ENCODE results near the gene PCDHGC5.

PCDHGC5 gene

DNA sequence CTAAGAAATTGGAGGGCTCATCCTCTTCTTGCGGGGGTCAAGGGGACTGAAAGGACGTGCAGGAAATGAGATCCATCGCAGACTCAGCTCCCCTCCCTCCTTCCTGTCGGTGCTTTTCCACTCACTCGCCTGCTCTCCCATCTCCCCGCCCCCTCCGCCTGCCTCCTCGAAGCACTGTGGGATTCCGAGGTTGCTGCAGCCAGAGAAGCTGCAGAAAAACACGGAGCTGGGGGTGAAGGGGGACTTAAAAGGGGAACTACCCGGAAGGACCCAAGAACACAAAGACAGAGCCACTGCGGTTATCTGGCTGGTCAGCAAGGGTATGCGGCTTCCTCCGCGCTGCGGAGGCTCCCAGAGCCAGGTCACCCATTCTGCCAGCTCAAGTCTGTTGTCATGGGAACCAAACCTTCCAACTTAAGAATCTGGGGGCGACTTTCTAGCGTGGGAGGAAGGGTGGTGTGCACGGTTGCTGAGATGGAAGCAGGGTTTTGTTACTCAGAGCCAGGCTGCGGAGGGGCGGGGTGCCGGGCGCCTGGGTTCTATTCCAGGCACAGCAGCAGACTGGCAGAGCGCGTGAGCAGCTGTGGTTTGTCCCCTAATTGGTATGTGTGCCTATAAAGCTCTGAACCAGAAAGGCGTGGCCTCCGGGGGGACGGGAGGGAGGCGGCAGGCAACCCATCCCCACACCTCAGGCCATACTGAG, 24.9 kb downstream of the PCDHGC5 start:
- peak; percentile 52 for DNase-seq

- DNase-seq, result no peak
Observed at GRCh38 chr5:141514330-141515133, 25.7 kb downstream of the PCDHGC5 start.

DNA sequence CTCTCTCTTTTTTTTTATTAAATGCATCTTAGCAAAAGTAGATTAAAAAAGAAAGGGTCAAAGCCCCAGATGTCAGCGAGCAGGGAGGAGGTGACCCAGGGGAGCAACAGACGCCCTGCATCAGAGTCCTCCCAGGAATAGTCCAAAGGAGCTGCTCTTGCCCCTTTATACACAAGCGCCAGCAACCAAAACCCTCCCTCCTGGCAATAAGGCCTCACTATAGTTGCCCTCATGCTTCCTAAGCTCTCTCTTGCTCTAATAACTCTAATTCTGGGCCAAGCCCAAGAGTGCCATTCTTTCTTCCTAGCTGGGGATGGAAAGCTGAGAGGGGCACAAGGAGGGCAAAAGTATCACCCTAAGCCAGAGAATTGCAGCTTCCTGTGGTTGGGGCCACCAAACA, 26.3 kb downstream of the PCDHGC5 start:
- DNase-seq, result no peak

DNA sequence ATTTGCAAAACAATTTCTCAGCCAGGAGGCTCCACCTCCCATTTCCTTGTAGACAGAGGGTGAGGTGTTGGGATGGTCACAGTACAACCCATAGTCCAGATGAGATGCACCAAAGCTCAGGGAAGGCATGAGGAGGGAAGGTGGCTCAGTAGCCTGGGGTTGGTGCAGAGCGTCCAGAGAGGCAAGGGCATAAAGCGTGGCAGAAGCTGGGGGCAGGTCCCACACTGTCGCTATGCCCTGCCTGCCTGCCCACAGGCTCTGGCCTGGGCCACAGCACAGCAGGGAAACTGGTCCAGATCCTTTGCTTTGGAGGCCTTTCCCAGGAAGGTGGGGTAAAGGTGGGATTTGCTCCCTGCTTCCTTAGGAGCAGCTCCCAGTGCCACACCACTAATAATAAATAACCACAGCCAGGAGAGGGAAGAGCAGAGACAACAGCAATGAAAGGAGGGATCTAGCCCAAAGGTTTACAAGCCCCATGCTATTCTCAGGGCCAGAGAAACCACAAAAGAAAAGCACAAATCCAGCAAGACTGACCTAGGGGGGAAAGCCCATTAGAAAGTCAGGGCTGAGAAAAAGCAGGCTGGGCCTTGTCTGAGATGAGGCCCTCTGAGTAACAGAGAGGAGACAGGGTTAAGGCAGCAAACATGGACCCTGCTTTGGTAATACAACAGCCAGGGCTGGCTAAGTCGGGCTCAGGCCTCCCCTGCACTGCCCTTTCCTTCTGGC, 27.2 kb downstream of the PCDHGC5 start:
- no peak for DNase-seq

DNA sequence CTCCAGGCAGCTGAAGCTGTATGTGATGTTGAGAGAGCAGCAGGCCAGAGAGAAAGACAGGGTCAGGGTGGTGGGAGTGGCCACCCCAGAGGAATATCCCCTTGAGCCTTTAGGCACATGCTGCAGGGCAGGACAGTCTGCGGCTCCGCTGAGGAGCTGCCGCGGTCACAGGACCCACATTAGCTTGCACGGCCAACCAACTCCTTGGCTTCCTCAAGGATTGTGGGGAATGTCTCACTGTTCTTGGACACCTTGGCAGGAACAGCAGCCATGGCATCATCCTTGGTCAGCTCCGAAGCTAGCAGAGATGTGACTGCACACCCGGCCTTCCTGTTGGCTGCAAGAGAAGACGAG, 27.8 kb downstream of the PCDHGC5 start:
- no peak for DNase-seq

GRCh38 chr5:141517312-141517711, 28.4 kb downstream of the PCDHGC5 start:
- DNase-seq, result no peak

DNA sequence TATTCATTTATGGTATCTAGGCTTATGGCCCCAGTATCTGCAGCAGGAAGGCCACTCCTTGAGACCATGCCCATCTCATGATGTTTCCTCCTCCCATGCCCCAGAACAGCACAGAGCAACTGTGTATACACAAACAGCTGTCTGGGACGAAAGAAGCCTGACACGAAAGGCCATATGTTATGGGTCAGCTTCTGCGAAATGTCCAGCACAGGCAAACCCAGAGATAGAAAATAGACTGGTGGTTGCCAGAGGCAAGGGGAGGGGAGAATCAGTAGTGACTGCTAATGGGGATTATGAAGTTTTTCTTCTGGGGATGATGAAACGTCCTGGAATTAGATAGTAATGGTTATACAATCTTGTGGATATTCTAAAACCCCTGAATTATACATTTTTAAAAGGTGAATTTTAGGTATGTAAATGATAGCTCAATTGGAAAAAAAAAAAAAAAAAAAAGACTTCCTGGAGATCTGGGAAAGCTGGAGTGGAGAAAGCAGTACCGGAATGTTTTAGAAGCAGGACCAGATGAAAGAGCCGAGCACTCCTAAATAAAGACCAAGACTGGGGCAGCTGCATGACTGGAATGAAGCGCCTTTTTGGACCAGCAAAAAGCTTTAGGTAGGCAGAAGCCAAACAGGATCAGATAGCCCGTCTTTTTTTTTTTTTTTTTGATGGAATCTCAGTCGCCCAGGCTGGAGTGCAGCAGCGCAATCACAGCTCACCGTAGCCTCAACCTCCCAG, 29.2 kb downstream of the PCDHGC5 start:
- no peak for DNase-seq

DNA sequence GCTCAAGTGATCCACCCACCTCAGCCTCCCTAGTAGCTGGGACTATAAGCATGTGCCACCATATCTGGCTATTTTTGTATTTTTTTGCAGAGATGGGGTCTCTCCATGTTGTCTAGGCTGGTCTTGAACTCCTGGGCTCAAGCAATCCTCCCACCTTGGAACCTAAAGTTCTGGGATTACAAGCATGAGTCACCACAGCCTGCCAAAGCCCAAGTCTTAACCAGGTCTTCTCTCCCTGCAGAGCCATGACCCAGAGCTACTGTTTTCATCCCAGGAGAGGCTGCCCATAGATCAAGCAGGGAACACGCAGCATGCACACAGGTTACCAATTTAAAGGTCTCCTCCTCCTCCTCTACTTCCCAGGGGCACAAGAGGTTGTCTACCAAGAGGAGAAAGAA, 29.7 kb downstream of the PCDHGC5 start:
- no peak for DNase-seq

DNA sequence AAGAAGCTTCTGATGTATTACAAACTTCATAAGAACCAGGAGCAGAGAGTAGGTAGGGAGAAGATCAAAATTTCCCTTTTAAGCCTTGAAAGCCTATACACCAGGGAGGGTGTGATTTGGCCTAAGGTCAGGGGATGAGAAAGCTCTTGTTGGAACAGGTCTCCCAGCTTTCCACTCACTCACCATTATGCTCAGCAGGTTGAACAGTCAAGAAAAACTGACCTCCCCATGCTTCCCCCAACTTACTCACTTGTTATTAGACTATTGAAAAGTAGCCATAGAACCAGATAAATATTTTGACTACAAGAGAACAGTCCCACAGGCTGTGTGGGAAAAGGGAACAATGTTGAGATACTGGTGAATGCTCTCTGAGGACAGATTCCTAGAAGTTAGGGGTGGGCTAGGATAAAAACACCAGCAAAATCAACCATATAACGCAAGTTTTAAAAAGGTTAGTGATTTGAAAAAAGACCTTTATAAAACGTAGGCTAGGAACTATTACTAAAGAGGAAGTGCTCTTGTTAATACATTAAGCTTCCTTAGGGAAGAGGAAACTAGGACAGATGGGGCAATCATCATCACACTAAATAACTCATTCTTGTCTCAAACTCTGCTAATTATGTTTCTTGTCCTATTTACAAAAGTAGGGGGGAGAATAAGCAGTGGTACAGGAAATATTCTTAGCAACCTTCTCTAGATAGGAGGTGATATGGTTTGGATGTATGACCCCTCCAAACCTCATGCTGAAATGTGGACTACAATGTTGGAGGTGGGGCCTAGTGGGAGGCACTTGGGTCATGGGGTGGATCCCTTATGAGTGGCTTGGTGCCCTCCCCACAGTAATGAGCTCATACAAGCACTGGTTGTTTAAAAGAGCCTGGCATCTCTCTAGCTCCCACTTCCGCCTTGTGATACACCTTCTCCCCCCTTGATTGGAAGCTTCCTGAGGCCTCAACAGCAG, 31.0 kb downstream of the PCDHGC5 start:
- no peak for DNase-seq

DNA sequence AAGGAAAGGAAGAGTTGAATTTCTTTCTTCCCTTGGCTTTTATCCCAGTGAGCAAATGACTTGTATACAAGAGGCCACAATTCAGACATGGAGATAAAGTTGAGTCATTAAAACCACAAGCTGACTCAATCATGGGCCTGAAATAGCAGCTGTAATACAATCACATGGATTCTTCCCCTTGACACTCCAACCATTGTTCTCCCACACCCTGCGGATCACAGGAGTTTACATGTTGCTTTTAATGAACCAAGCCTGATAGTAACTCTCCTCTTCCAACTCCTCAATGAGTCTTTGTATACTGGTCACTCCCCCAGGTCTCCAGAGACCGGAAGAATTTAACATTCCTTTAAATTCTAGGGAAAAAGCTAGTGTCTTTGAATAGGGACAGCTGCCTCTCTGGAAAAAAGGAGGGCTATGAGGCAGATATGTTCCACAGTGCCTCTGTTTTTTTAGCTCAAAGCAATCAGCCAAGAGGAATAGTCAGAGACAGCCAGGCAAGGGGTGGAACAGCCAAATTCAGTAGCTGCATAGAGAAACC, 32.4 kb downstream of the PCDHGC5 start:
- DNase-seq, result no peak

GRCh38 chr5:141522301-141522700, 33.4 kb downstream of the PCDHGC5 start:
- no peak for DNase-seq

- DNase-seq, result no peak
Observed at GRCh38 chr5:141523991-141524390, 35.1 kb downstream of the PCDHGC5 start.

DNA sequence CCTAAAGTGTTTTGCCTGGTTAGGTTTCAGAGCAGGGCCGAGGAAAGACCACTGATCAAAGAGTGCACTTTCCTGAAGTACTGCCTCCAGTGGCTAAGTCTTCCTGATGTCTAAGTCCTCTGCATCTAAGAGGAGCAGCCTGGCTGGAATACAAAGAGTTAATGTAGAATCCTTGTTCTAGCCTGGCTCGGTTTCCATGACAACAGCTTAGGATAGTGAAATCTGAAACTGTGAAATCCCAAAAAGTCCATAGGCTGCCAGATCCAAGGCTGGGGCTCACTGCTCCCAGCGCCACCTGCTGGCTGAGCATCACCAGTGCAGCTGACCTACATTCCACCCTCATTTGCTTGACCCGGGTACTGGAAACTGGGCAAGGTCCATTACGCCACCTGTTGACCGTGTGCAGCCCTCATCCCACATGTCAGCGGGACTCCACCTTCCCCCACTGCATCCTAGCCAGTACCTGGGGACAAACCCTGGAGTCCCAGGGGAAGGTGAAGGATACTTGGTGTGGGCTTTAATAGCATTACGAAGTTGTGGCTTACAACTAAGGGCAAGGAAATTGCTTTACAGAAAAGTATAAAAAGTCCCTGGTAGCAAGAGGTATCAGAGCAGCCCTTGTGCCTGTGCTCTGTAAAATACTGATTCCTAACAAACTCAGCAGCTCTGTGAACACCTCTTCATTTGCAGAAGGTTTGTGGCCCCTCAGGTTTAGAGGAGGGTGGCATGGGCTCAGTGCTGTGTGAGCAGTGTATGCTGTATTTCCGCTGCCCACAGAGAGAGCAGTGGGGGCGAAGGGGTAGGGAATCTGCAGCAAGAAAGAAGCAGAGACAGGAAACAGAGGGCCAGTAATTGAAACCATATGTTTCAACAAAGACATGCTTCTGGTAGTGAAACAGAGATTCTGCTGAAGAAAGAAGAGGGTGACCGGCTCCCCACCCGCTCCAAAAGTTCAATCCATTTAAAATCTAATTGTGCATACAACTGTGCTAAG, 36.0 kb downstream of the PCDHGC5 start:
- DNase-seq, result peak; percentile 51

- DNase-seq, result no peak
Observed at GRCh38 chr5:141525653-141526052, 36.8 kb downstream of the PCDHGC5 start.

DNA sequence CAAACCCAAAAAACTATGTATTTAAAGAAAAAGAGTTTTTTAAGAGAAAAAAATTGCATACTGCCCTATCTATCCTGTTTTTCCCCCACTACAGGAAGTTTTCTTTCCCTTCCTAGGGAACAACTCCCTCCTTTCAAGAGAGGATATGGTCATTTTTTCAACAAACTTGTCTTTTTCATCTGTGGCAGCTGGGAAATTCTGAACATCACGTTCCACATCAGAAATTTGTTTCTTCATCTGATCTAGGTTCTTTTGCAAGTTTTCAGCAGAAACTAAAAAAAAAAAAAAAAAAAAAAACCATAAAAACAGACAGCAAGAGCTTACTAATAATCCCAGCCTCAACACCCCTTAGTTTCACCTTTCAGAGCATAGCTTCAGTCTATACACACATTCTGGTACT, 38.5 kb downstream of the PCDHGC5 start:
- DNase-seq, result no peak

- DNase-seq, result no peak
Observed at GRCh38 chr5:141528291-141528984, 39.6 kb downstream of the PCDHGC5 start.

DNA sequence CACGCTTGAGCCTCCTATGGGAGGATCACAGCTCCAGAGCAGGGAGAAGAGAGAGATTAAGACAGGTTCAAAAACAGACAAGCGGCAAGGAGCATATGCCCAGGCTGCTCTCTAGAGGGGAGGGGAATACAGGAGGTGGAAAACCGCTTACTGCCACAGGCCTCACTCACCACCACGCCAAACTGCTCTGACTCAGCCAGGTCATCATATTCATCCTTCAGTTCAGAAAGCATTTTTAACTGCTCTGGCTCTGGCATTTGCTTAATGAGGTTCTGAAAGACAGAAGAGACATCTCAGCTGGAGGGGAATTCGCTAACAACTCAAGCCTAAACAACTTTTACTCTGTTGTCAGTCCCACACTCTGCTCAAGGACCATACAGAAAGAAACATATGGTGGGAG, 40.1 kb downstream of the PCDHGC5 start:
- DNase-seq, result no peak

DNA sequence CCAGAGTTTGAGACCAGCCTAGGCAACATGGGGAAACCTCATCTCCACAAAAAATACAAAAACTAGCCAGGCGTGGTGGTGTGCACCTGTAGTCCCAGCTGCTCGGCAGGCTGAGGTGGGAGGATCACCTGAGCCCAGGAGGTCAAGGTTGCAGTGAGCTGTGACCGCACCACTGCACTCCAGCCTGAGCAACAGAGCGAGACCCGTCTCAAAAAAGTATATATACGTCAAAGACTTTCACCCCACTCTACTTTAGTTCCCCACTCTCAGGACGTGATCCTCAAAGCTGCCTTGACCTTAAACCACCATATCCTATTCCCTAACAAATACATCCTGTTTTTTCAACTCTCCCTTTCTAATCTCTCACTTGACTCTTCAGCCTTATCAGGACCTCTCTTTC, 41.0 kb downstream of the PCDHGC5 start:
- no peak for DNase-seq

DNA sequence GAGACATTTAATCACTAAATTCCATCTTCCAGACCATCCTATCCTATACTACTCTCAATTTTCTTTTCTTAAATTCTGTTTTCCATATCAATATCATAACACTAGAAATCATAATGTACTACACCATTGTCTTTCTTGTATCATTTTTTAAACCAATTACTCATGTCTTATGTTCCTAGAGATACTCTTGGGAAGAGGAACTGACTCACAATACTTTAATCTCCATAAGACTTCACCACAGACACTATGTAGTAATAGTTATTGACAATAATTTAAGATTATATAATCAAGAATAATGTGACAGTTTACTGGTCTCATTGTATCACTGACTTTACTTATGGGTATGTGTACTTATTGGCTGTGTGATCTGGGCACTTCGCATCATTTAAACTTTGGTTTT, 43.8 kb downstream of the PCDHGC5 start:
- no peak for DNase-seq

- DNase-seq, result no peak
Observed at GRCh38 chr5:141533897-141534296, 45.0 kb downstream of the PCDHGC5 start.

All from activated CD4-positive, CD25-positive, alpha-beta regulatory T cell treated with anti-CD3 and anti-CD28 coated beads, Interleukin-2, amount 50 U/mL, for 72 hours (primary cell).